Neural cell (in vitro differentiated cells): ENCODE results near the gene APH1B.

Experiments used
- CTCF ChIP-seq: fragments of 450-650 bp; IDR thresholded peaks from 2 replicates; pipeline ENCODE4 v1.5.1; 2014; ENCODE audit warnings: antibody characterized with exemption, mild to moderate bottlenecking, moderate library complexity; ENCODE audit not compliant: poor library complexity, severe bottlenecking
- EP300 ChIP-seq: fragments of 450-650 bp; conservative IDR thresholded peaks from 2 replicates; pipeline ENCODE4 v1.6.1; 2014; ENCODE audit warnings: antibody characterized with exemption, mild to moderate bottlenecking, moderate library complexity; ENCODE audit not compliant: poor library complexity, severe bottlenecking
- EZH2 ChIP-seq: fragments of 200-600, 300-800 bp; shearing (Covaris generic), sonication (generic); IDR thresholded peaks from 2 replicates; pipeline ENCODE4 v1.6.1; 2014; ENCODE audit warnings: antibody characterized with exemption, low read length, borderline replicate concordance, mild to moderate bottlenecking; ENCODE audit not compliant: insufficient read depth, poor library complexity, severe bottlenecking
- POLR2AphosphoS5 ChIP-seq: IDR thresholded peaks from 2 replicates; pipeline ENCODE4 v1.6.1; 2012
- RAD21 ChIP-seq: fragments of 450-650 bp; conservative IDR thresholded peaks from 2 replicates; pipeline ENCODE4 v1.6.1; 2014; ENCODE audit warnings: antibody characterized with exemption, mild to moderate bottlenecking, moderate library complexity
- REST ChIP-seq: IDR thresholded peaks from 2 replicates; pipeline ENCODE4 v1.6.1; 2012; ENCODE audit warnings: borderline replicate concordance
- SMC3 ChIP-seq: fragments of 450-650 bp; conservative IDR thresholded peaks from 2 replicates; pipeline ENCODE4 v1.6.1; 2014; ENCODE audit warnings: antibody characterized with exemption, mild to moderate bottlenecking, moderate library complexity; ENCODE audit not compliant: poor library complexity
- TAF1 ChIP-seq: IDR thresholded peaks from 2 replicates; pipeline ENCODE4 v1.6.1; 2012; ENCODE audit warnings: low read depth

GRCh38 chr15:63258658-63259057, 18.7 kb upstream of the APH1B start:
- no peak for TF ChIP-seq CTCF
- no peak for TF ChIP-seq EZH2
- no peak for TF ChIP-seq POLR2AphosphoS5
- TF ChIP-seq TAF1: no peak
- TF ChIP-seq EP300: no peak
- no peak for TF ChIP-seq RAD21
- TF ChIP-seq REST: no peak
- no peak for TF ChIP-seq SMC3
